HepG2 (cell line): ENCODE results near the gene TXNRD3. TPM values are rescaled to one million over a fixed set of nuclear protein-coding genes. Genes with fewer than 3 reads are reported as not detected.
A peak's percentile ranks its signal among the peaks of the same experiment; 100 is the strongest.

ENCODE experiments used
- AKAP8 ChIP-seq: sonication (generic); formaldehyde crosslinking; IDR thresholded peaks from 2 replicates; pipeline ENCODE4 v1.5.1; 2020; ENCODE audit warnings: mild to moderate bottlenecking, missing genetic modification reagents
- ATF3 ChIP-seq: sonication (generic); formaldehyde crosslinking; IDR thresholded peaks from 2 replicates; pipeline ENCODE4 v1.4.0; 2020; ENCODE audit warnings: missing genetic modification reagents
- ATF6 ChIP-seq: sonication (generic); formaldehyde crosslinking; conservative IDR thresholded peaks from 2 replicates; pipeline ENCODE4 v1.4.0; 2020; ENCODE audit warnings: missing genetic modification reagents
- DPF2 ChIP-seq: sonication (generic); formaldehyde crosslinking; IDR thresholded peaks from 2 replicates; pipeline ENCODE4 v1.4.0; 2020; ENCODE audit warnings: mild to moderate bottlenecking, low read depth, missing genetic modification reagents, borderline replicate concordance
- GLMP ChIP-seq: sonication (generic); formaldehyde crosslinking; IDR thresholded peaks from 2 replicates; pipeline ENCODE4 v1.9.0; 2021; ENCODE audit warnings: missing genetic modification reagents, mild to moderate bottlenecking, borderline replicate concordance
- JUNB ChIP-seq: sonication (generic); formaldehyde crosslinking; IDR thresholded peaks from 2 replicates; pipeline ENCODE4 v1.8.0; 2022; ENCODE audit warnings: missing genetic modification reagents, mild to moderate bottlenecking, borderline replicate concordance
- KMT2B ChIP-seq: IDR thresholded peaks from 2 replicates; pipeline ENCODE4 v1.6.1; 2016; ENCODE audit warnings: missing genetic modification reagents, missing compliant biosample characterization
- NFE2L1 ChIP-seq: sonication (generic); formaldehyde crosslinking; IDR thresholded peaks from 2 replicates; pipeline ENCODE4 v1.4.0; 2020; ENCODE audit warnings: missing genetic modification reagents, mild to moderate bottlenecking, borderline replicate concordance
- NFYC ChIP-seq: IDR thresholded peaks from 2 replicates; pipeline ENCODE4 v1.6.1; 2016; ENCODE audit warnings: missing genetic modification reagents, missing compliant biosample characterization
- POGZ ChIP-seq: sonication (generic); formaldehyde crosslinking; IDR thresholded peaks from 2 replicates; pipeline ENCODE4 v1.4.0; 2020; ENCODE audit warnings: mild to moderate bottlenecking, missing genetic modification reagents
- RFXAP ChIP-seq: sonication (generic); formaldehyde crosslinking; IDR thresholded peaks from 2 replicates; pipeline ENCODE4 v1.4.0; 2020; ENCODE audit warnings: missing genetic modification reagents, borderline replicate concordance
- ZBTB39 ChIP-seq: sonication (generic); formaldehyde crosslinking; IDR thresholded peaks from 2 replicates; pipeline ENCODE4 v1.5.0; 2020; ENCODE audit warnings: missing genetic modification reagents
- ZFP37 ChIP-seq: sonication (generic); formaldehyde crosslinking; IDR thresholded peaks from 2 replicates; pipeline ENCODE4 v1.4.0; 2020; ENCODE audit warnings: missing genetic modification reagents, borderline replicate concordance
- ZNF101 ChIP-seq: sonication (generic); formaldehyde crosslinking; IDR thresholded peaks from 2 replicates; pipeline ENCODE4 v1.4.0; 2020; ENCODE audit warnings: mild to moderate bottlenecking, low read depth, missing genetic modification reagents, borderline replicate concordance
- ZNF207 ChIP-seq: fragments of 450-650 bp; IDR thresholded peaks from 2 replicates; pipeline ENCODE4 v1.6.1; 2016; ENCODE audit warnings: antibody characterized with exemption, borderline replicate concordance
- ZNF3 ChIP-seq: IDR thresholded peaks from 2 replicates; pipeline ENCODE4 v1.7.0; 2017; ENCODE audit warnings: inconsistent platforms
- ZNF513 ChIP-seq: sonication (generic); formaldehyde crosslinking; conservative IDR thresholded peaks from 2 replicates; pipeline ENCODE4 v1.5.0; 2020; ENCODE audit warnings: missing genetic modification reagents
- ZNF558 ChIP-seq: sonication (generic); formaldehyde crosslinking; IDR thresholded peaks from 2 replicates; pipeline ENCODE4 v1.9.0; 2022; ENCODE audit warnings: mild to moderate bottlenecking, missing genetic modification reagents, borderline replicate concordance
- ZNF652 ChIP-seq: IDR thresholded peaks from 2 replicates; pipeline ENCODE4 v1.6.1; 2016; ENCODE audit warnings: low read depth, borderline replicate concordance
- ZNF784 ChIP-seq: sonication (generic); formaldehyde crosslinking; IDR thresholded peaks from 2 replicates; pipeline ENCODE4 v1.5.1; 2020; ENCODE audit warnings: missing genetic modification reagents, mild to moderate bottlenecking, borderline replicate concordance
- polyA plus RNA-seq, 8 experiments: library from polyadenylated mRNA; depleted of rRNA in 3 of 8; stranded (reverse) in 7 of 8; unstranded in 1 of 8; fragments of >200 nt; fragmentation: Illumina TruSeq in 4 of 8; extraction: Trizol in 4 of 8; gene quantifications; 2 replicates each; pipeline versions ENCODE4 v1.2.1 to v1.2.3, GENCODE V29; 2011 to 2016; ENCODE audit warnings: low read depth in 4 of 8, missing spikeins in 1 of 8, mixed read lengths in 1 of 8; ENCODE audit not compliant: insufficient read depth in 1 of 8
- total RNA-seq, 5 experiments: library from RNA; depleted of rRNA; stranded (reverse); fragments of >200 nt; fragmentation: Illumina TruSeq; extraction: Trizol; gene quantifications; 2 replicates each; pipeline ENCODE4 v1.2.3, GENCODE V29; 2016; ENCODE audit warnings: low read depth in 1 of 5

Gene TXNRD3
- total and polyA plus RNA-seq, 2 of the 13 experiments (the other 11 are each of a cell fraction or from before 2014, with no cell fraction given) = 4.8 to 20.7 TPM

- no peak for TF ChIP-seq AKAP8 (CRISPR knock-in tag)
- no peak for TF ChIP-seq JUNB
- TF ChIP-seq ATF3 (CRISPR knock-in tag) = no peak; the same call in 1 of the 2 replicates
- no peak; the same call in 1 of the 2 replicates for TF ChIP-seq ZBTB39 (CRISPR knock-in tag)
- TF ChIP-seq POGZ (CRISPR knock-in tag) = peak; percentile 25; the same call in 1 of the 2 replicates
- TF ChIP-seq GLMP = no peak
- no peak for TF ChIP-seq ZNF207
- TF ChIP-seq ZFP37 = no peak
- TF ChIP-seq ZNF558 (CRISPR knock-in tag) = peak; percentile 77; the same call in 1 of the 2 replicates
- no peak for TF ChIP-seq ZNF652 (CRISPR knock-in tag)
- no peak for TF ChIP-seq DPF2 (CRISPR knock-in tag)
- peak; percentile 88 for TF ChIP-seq KMT2B (CRISPR knock-in tag)
- no peak for TF ChIP-seq ATF6
- TF ChIP-seq ZNF784 = no peak
- peak; percentile 100 for TF ChIP-seq NFYC (CRISPR knock-in tag)
- TF ChIP-seq ZNF3 = no peak
- TF ChIP-seq RFXAP (CRISPR knock-in tag) = no peak
- TF ChIP-seq NFE2L1 (CRISPR knock-in tag) = no peak
- no peak for TF ChIP-seq ZNF101 (CRISPR knock-in tag)
- no peak for TF ChIP-seq ZNF513 (CRISPR knock-in tag)
Observed at GRCh38 chr3:126703512-126704493, 48.9 kb upstream of the TXNRD3 start, which contains the start of gene CHCHD6 (continued).
